Trophoblast cell (in vitro differentiated cells and primary cell): ENCODE measurements around the gene ALG11. TPM values are rescaled to one million over a fixed set of nuclear protein-coding genes. Genes with fewer than 3 reads are reported as not detected.
A peak's percentile ranks its signal among the peaks of the same experiment; 100 is the strongest.

Experiments
- DNase-seq, 2 donors: peaks; one replicate each; pipeline ENCODE4 v3.0.0-alpha.2; 2016
- H2AFZ ChIP-seq: 2 replicates; pipeline ENCODE4 v1.6.1; 2013; ENCODE audit warnings: low read length, moderate library complexity, mild to moderate bottlenecking; ENCODE audit not compliant: insufficient read depth, poor library complexity
- H2AK5ac ChIP-seq: 2 replicates; pipeline ENCODE4 v1.6.1; 2013; ENCODE audit warnings: mild to moderate bottlenecking, low read length
- H2BK120ac ChIP-seq: 2 replicates; pipeline ENCODE4 v1.6.1; 2013; ENCODE audit warnings: low read length, mild to moderate bottlenecking, moderate library complexity; ENCODE audit not compliant: insufficient read depth, poor library complexity
- H2BK12ac ChIP-seq: 2 replicates; pipeline ENCODE4 v1.6.1; 2013; ENCODE audit warnings: mild to moderate bottlenecking, low read length, moderate library complexity
- H2BK5ac ChIP-seq: 2 replicates; pipeline ENCODE4 v1.6.1; 2013; ENCODE audit warnings: low read length, low read depth, moderate library complexity, mild to moderate bottlenecking; ENCODE audit not compliant: poor library complexity
- H3K14ac ChIP-seq: 2 replicates; pipeline ENCODE4 v1.6.1; 2013; ENCODE audit warnings: mild to moderate bottlenecking, low read length
- H3K18ac ChIP-seq: 2 replicates; pipeline ENCODE4 v1.6.1; 2013; ENCODE audit warnings: mild to moderate bottlenecking, low read length
- H3K23ac ChIP-seq: 2 replicates; pipeline ENCODE4 v1.6.1; 2013; ENCODE audit warnings: low read length
- H3K27ac ChIP-seq: 2 replicates; pipeline ENCODE4 v1.5.1; 2013; ENCODE audit warnings: low read depth, mild to moderate bottlenecking, inconsistent platforms, low read length, moderate library complexity
- H3K27me3 ChIP-seq: 2 replicates; pipeline ENCODE4 v1.6.1; 2013; ENCODE audit warnings: inconsistent platforms, mild to moderate bottlenecking, low read length, moderate library complexity; ENCODE audit not compliant: insufficient read depth
- H3K36me3 ChIP-seq, 2 experiments: 1 replicate in 1 of 2; 2 replicates in 1 of 2; pipeline ENCODE4 v1.6.1; 2013; ENCODE audit warnings: low read length in 2 of 2, mild to moderate bottlenecking in 2 of 2, moderate library complexity in 1 of 2; ENCODE audit not compliant: insufficient read depth in 2 of 2, control insufficient read depth in 1 of 2
- H3K4ac ChIP-seq: 2 replicates; pipeline ENCODE4 v1.6.1; 2013; ENCODE audit warnings: low read depth, mild to moderate bottlenecking, low read length, moderate library complexity
- H3K4me1 ChIP-seq, 2 experiments: 1 replicate in 1 of 2; 2 replicates in 1 of 2; pipeline ENCODE4 v1.6.1; 2013; ENCODE audit warnings: low read length in 2 of 2, mild to moderate bottlenecking in 2 of 2, moderate library complexity in 1 of 2; ENCODE audit not compliant: insufficient read depth in 2 of 2, control insufficient read depth in 1 of 2
- H3K4me2 ChIP-seq: 2 replicates; pipeline ENCODE4 v1.6.1; 2013; ENCODE audit warnings: inconsistent platforms, mild to moderate bottlenecking, low read length, moderate library complexity
- H3K4me3 ChIP-seq: 2 replicates; pipeline ENCODE4 v1.5.1; 2013; ENCODE audit warnings: mild to moderate bottlenecking, low read depth, low read length, inconsistent platforms
- H3K79me1 ChIP-seq: one replicate; pipeline ENCODE4 v1.6.1; 2013; ENCODE audit warnings: low read length
- H3K79me2 ChIP-seq: 2 replicates; pipeline ENCODE4 v1.6.1; 2013; ENCODE audit warnings: low read length, mild to moderate bottlenecking; ENCODE audit not compliant: control insufficient read depth, insufficient read depth, poor library complexity
- H3K9ac ChIP-seq: 2 replicates; pipeline ENCODE4 v1.6.1; 2013; ENCODE audit warnings: mild to moderate bottlenecking, low read length
- H3K9me3 ChIP-seq: 2 replicates; pipeline ENCODE4 v1.6.1; 2013; ENCODE audit warnings: low read depth, mild to moderate bottlenecking, control low read depth, inconsistent platforms, low read length; ENCODE audit not compliant: insufficient read depth
- H4K12ac ChIP-seq: 2 replicates; pipeline ENCODE4 v1.6.1; 2013; ENCODE audit warnings: low read depth, mild to moderate bottlenecking, low read length, moderate library complexity
- H4K8ac ChIP-seq: 2 replicates; pipeline ENCODE4 v1.6.1; 2013; ENCODE audit warnings: low read depth, mild to moderate bottlenecking, low read length, moderate library complexity
- H4K91ac ChIP-seq: one replicate; pipeline ENCODE4 v1.6.1; 2013; ENCODE audit warnings: low read depth, mild to moderate bottlenecking, low read length, moderate library complexity
- WGBS: extraction: QIAGEN DNeasy Blood & Tissue Kit; methylation state at CpG from one replicate; pipeline ENCODE4 v1.1.7; 2013; ENCODE audit warnings: missing lambda C conversion rate; ENCODE audit not compliant: insufficient read length, insufficient coverage; ENCODE audit errors: extremely low coverage; 5-methylcytosine and 5-hydroxymethylcytosine counted together
- polyA plus RNA-seq: library from polyadenylated mRNA; stranded (reverse); fragments of 200-250 nt; gene quantifications from 2 replicates; pipeline ENCODE4 v1.2.3, GENCODE V29; 2013

Gene ALG11, protein sequence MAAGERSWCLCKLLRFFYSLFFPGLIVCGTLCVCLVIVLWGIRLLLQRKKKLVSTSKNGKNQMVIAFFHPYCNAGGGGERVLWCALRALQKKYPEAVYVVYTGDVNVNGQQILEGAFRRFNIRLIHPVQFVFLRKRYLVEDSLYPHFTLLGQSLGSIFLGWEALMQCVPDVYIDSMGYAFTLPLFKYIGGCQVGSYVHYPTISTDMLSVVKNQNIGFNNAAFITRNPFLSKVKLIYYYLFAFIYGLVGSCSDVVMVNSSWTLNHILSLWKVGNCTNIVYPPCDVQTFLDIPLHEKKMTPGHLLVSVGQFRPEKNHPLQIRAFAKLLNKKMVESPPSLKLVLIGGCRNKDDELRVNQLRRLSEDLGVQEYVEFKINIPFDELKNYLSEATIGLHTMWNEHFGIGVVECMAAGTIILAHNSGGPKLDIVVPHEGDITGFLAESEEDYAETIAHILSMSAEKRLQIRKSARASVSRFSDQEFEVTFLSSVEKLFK
- polyA plus RNA-seq, result 14.5 and 15.6 TPM in 2 replicates

- peak within 1 kb of the TSS; percentile 92 for H2AFZ ChIP-seq
- H4K12ac ChIP-seq, result peak within 1 kb of the TSS; percentile 86
- peak within 1 kb of the TSS; percentile 87 for H3K18ac ChIP-seq
- H3K4ac ChIP-seq, result peak within 1 kb of the TSS; percentile 70
- H3K36me3 ChIP-seq, result peaks cover 2 to 6% of the 10 kb centered on the region in 2 experiments
- H3K4me2 ChIP-seq, result peak within 1 kb of the TSS; percentile 98
- H3K27me3 ChIP-seq, result no peaks in the 10 kb centered on the region
- H3K79me1 ChIP-seq, result peaks cover 8% of the 10 kb centered on the region
- H2BK12ac ChIP-seq, result peak within 1 kb of the TSS; percentile 32
- H2BK120ac ChIP-seq, result peak within 1 kb of the TSS; percentile 53
- peak within 1 kb of the TSS; percentile 72 for H3K14ac ChIP-seq
- peak within 1 kb of the TSS; percentile 43 for H2BK5ac ChIP-seq
- no CpG with 5 or more reads among the region's 82 CpGs for WGBS
- peak within 1 kb of the TSS; percentile 50 for H4K91ac ChIP-seq
- H3K4me3 ChIP-seq, result peak within 1 kb of the TSS; percentile 93
- H3K9ac ChIP-seq, result peak within 1 kb of the TSS; percentile 86
- peaks cover 9% of the 10 kb centered on the region for H3K79me2 ChIP-seq
- peak within 1 kb of the TSS; percentile 82 for H4K8ac ChIP-seq
- peak within 1 kb of the TSS; percentile 65 for H3K23ac ChIP-seq
- no peak within 1 kb of the TSS for H2AK5ac ChIP-seq
- H3K4me1 ChIP-seq, result peaks cover 0 to 3% of the 10 kb centered on the region in 2 experiments
- peak; percentile 99 to 100 for DNase-seq
- peak within 1 kb of the TSS; percentile 20 for H3K27ac ChIP-seq
- H3K9me3 ChIP-seq, result peaks cover 6% of the 10 kb centered on the region
These were observed at the start of gene ALG11 for GRCh38 chr13:52011632-52012511. ALG11 (plus strand) TSS chr13:52012398; CDS start chr13:52012419, 21 bp downstream.

DNA sequence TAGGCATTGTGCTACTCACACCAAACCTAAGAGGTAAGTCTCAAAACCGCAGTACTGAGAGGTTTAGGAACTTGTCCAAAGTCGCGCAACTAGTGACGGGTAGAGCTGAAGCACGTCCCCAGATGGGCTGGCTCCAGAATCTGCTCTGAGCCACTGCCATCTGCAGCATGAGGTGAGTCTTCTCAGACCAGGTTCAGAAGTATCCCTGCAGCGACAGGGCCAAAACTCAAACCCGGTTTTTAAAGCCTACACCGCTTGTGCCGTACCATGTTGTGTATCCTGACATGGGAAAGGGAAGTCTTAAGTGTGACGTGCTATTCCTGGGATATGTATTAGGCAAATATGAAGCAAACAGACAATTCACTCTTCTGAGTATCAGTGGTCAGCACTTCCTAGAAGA lies 46.0 kb upstream of the ALG11 start:
- WGBS, result no CpG with 5 or more reads among the region's 10 CpGs
- H3K36me3 ChIP-seq, result peaks cover 0 to 3% of the 10 kb centered on the region in 2 experiments
- no peak overlapping the region for H4K91ac ChIP-seq

GRCh38 chr13:51967482-51968446 lies 44.4 kb upstream of the ALG11 start:
- H3K9ac ChIP-seq, result no peak overlapping the region
- H3K4ac ChIP-seq, result no peak overlapping the region
- no peaks in the 10 kb centered on the region for H3K27me3 ChIP-seq
- no peak for DNase-seq
- no peaks in the 10 kb centered on the region for H3K79me2 ChIP-seq
- H2BK12ac ChIP-seq, result no peak overlapping the region
- H4K91ac ChIP-seq, result no peak overlapping the region
- no peak overlapping the region for H3K18ac ChIP-seq
- H3K79me1 ChIP-seq, result no peaks in the 10 kb centered on the region
- H3K4me3 ChIP-seq, result no peak overlapping the region
- H3K9me3 ChIP-seq, result no peaks in the 10 kb centered on the region
- H3K27ac ChIP-seq, result no peak overlapping the region
- H3K36me3 ChIP-seq, result peaks cover 3 to 4% of the 10 kb centered on the region in 2 experiments
- H3K23ac ChIP-seq, result no peak overlapping the region
- no peak overlapping the region for H4K8ac ChIP-seq
- no CpG with 5 or more reads among the region's 8 CpGs for WGBS
- H3K4me1 ChIP-seq, result no peaks in the 10 kb centered on the region
- no peak overlapping the region for H2BK120ac ChIP-seq
- H2AK5ac ChIP-seq, result no peak overlapping the region
- H3K14ac ChIP-seq, result no peak overlapping the region
- no peak overlapping the region for H2AFZ ChIP-seq
- no peak overlapping the region for H4K12ac ChIP-seq
- H2BK5ac ChIP-seq, result no peak overlapping the region
- H3K4me2 ChIP-seq, result no peak overlapping the region

More for the DNA sequence above, 46.0 kb upstream of the ALG11 start:
- Histone ChIP-seq H2AFZ (no peak overlapping the region), H3K79me1 (no peaks in the 10 kb centered on the region), H3K79me2 (no peaks in the 10 kb centered on the region), H3K27ac (no peak overlapping the region), H3K4me3 (no peak overlapping the region), H2BK5ac (no peak overlapping the region), H3K23ac (no peak overlapping the region), H4K8ac (no peak overlapping the region), H2AK5ac (no peak overlapping the region), H3K9me3 (no peaks in the 10 kb centered on the region), H3K4ac (no peak overlapping the region), H3K14ac (no peak overlapping the region), H3K4me1 (no peaks in the 10 kb centered on the region), H3K27me3 (no peaks in the 10 kb centered on the region), H3K9ac (no peak overlapping the region), H4K12ac (no peak overlapping the region), H3K18ac (no peak overlapping the region), H3K4me2 (no peak overlapping the region), H2BK12ac (no peak overlapping the region), H2BK120ac (no peak overlapping the region)
- DNase-seq, result no peak
